ENCODE measurements around the gene CCDC69.

The CCDC69 gene

GRCh38 chr5:151154931-151155774 lies 68.7 kb downstream of the CCDC69 start:
- TF ChIP-seq CTCF (IDR thresholded peaks at IDR 0.05) = no peak

- TF ChIP-seq CTCF (IDR thresholded peaks at IDR 0.05) = no peak
Measured at GRCh38 chr5:151153766-151154272, 70.1 kb downstream of the CCDC69 start.

- TF ChIP-seq CTCF (IDR thresholded peaks at IDR 0.05) = no peak
Measured at GRCh38 chr5:151153300-151153699, 70.6 kb downstream of the CCDC69 start.

GRCh38 chr5:151151793-151152192 lies 72.1 kb downstream of the CCDC69 start:
- no peak for TF ChIP-seq CTCF (IDR thresholded peaks at IDR 0.05)

- no peak for TF ChIP-seq CTCF (IDR thresholded peaks at IDR 0.05)
Measured at GRCh38 chr5:151151263-151151660, 72.6 kb downstream of the CCDC69 start.

- TF ChIP-seq CTCF (IDR thresholded peaks at IDR 0.05) = no peak
Measured at GRCh38 chr5:151150471-151151262, 73.2 kb downstream of the CCDC69 start.

- TF ChIP-seq CTCF (IDR thresholded peaks at IDR 0.05) = no peak
Measured at GRCh38 chr5:151148583-151148982, 75.3 kb downstream of the CCDC69 start.
